Subcutaneous abdominal adipose tissue (tissue), 5 donors: ENCODE results near the gene CYREN.

Source experiments
- H3K27ac ChIP-seq: one replicate; pipeline ENCODE4 v1.7.0; 2013; ENCODE audit warnings: low read depth, mild to moderate bottlenecking, inconsistent platforms, low read length, moderate library complexity
- H3K27me3 ChIP-seq, 5 donors: one replicate each; pipeline ENCODE4 v1.7.0; 2013; ENCODE audit warnings: low read length in 5 of 5, inconsistent platforms in 1 of 5; ENCODE audit not compliant: control insufficient read depth in 5 of 5, insufficient read depth in 4 of 5
- H3K36me3 ChIP-seq, 5 donors: one replicate each; pipeline ENCODE4 v1.7.0; 2013; ENCODE audit warnings: low read length in 5 of 5; ENCODE audit not compliant: control insufficient read depth in 5 of 5, insufficient read depth in 5 of 5
- H3K4me1 ChIP-seq, 5 donors: one replicate each; pipeline ENCODE4 v1.7.0; 2013; ENCODE audit warnings: low read length in 5 of 5, mild to moderate bottlenecking in 3 of 5, moderate library complexity in 1 of 5; ENCODE audit not compliant: control insufficient read depth in 5 of 5, insufficient read depth in 5 of 5
- H3K4me3 ChIP-seq, 5 donors: one replicate each; pipeline ENCODE4 v1.7.0; 2013; ENCODE audit warnings: low read length in 5 of 5, low read depth in 1 of 5
- H3K9ac ChIP-seq, 5 donors: one replicate each; pipeline ENCODE4 v1.7.0; 2013; ENCODE audit warnings: low read length in 5 of 5, mild to moderate bottlenecking in 4 of 5, moderate library complexity in 3 of 5
- H3K9me3 ChIP-seq, 5 donors: one replicate each; pipeline ENCODE4 v1.7.0; 2013; ENCODE audit warnings: low read length in 5 of 5; ENCODE audit not compliant: control insufficient read depth in 5 of 5
- donor health status: healthy.
- donor health status: healthy.
- donor health status: healthy.
- donor health status: healthy.
- donor health status: healthy.

Gene CYREN

DNA sequence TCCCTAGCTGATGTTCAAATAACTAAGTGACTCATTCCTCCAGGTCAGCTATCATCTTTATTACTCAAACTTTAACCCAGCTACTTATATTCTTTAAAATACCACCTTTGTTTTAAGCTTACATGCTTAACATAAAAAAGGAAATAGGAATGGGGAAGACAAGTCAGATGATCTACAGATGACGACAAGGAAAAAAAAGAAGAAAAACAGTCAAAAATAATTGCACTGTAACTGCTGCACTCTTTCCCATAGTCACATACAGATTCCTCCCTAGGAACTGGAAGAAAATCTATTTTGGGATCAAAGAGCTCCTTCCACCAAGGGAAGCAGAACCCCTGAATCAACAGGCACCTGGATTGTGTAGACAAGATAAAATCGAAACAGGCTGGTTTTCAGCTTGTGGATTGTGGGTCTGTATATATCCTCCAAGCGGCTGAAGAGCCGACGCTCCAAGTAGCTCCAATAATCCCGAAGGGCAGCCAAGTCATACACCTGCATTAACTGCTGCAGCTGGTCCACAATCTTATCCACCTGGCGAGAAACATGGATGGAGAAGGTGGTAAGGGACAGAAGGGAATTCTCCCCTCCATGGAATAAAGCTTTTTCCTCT is 38.8 kb upstream of the CYREN start:
- no peaks in the 10 kb centered on the region for H3K27me3 ChIP-seq
- peak overlapping the region; percentile 20 for H3K27ac ChIP-seq

DNA sequence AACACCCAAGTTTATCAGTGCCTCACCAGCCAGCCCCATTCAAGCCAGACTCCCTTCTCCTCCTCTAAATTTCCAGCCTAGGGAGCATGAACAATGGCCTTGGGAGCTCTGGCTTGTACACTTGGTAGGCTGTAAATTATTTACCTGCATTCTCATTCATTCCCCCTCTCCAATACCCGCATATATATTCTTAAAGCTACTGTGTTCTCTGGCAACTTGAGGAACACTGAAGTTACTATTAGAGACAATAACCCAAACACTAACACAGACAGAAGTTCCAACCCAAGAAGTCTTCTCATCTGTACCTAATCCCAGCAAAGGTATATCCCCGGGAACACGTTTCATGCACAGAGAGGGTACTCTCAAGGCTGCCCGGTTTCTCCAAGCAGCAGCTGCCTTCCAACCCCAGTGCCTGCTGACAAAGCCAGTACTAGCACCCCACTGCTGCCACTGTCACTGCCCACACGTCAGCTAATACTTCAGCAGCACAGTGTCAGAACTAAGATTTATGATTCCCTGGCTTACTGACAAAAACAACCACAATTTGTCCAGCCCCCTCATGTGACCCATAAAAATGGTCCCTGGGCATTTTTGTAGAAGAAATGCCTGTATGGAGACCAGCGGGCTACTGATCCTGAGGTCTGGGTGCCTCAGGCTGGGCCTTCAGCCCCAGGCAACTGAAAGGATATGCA is 37.7 kb upstream of the CYREN start:
- peaks cover 2 to 50% (median 26%) of the 10 kb centered on the region in 5 donors for H3K4me1 ChIP-seq
- no peaks in the 10 kb centered on the region for H3K27me3 ChIP-seq
- no peak overlapping the region for H3K9ac ChIP-seq
- H3K4me3 ChIP-seq = peak overlapping the region in 2 of 5 donors; percentile 0 to 17
- peak overlapping the region; percentile 20 for H3K27ac ChIP-seq
- peaks cover 7 to 40% (median 24%) of the 10 kb centered on the region in 5 donors for H3K36me3 ChIP-seq
- no peaks in the 10 kb centered on the region for H3K9me3 ChIP-seq

More for the DNA sequence above, 38.8 kb upstream of the CYREN start:
- H3K4me3 ChIP-seq = peak overlapping the region in 2 of 5 donors; percentile 34 to 97
- peak overlapping the region in 1 of 5 donors; percentile 3 for H3K9ac ChIP-seq
- peaks cover 4 to 30% (median 14%) of the 10 kb centered on the region in 5 donors for H3K36me3 ChIP-seq
- no peaks in the 10 kb centered on the region for H3K9me3 ChIP-seq
- peaks cover 2 to 43% (median 25%) of the 10 kb centered on the region in 5 donors for H3K4me1 ChIP-seq

DNA sequence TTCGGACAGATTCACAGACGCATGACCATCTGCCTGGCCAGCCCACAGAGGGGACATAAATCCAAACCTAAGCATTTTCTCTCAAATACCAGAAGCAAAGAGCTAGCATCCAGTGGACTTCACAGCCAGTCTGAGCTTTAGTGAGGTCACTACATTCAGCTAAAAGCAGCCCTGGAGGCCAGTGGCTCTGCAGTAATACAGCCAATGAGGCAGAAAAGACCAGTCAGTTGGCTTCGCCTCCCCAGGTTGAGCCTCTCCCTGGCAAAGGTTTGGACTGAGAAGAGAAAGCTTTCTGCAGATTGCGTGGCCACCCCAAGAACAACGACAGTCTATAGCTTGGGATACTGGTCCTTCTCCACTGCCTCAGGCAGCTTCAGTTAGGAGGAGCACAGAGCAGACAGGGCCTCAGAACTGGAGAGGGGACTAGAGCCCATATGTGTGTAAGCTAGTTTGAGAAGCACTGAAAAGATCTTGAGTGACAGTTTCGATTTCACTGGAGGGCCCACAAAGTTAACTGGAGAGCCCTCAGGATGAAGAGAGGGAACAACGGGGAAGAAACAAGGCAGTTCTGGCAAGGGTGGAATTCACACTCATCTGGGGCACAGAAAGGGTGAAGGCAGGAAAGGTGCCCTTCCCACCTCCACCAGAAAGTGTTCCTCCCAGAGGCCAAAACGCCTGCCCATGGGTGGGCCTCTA is 37.0 kb upstream of the CYREN start:
- Histone ChIP-seq H3K36me3 (peaks cover 9 to 47% (median 31%) of the 10 kb centered on the region in 5 donors), H3K27me3 (no peaks in the 10 kb centered on the region), H3K9ac (no peak overlapping the region), H3K4me3 (no peak overlapping the region), H3K4me1 (peaks cover 2 to 50% (median 26%) of the 10 kb centered on the region in 5 donors), H3K27ac (no peak overlapping the region), H3K9me3 (no peaks in the 10 kb centered on the region)

DNA sequence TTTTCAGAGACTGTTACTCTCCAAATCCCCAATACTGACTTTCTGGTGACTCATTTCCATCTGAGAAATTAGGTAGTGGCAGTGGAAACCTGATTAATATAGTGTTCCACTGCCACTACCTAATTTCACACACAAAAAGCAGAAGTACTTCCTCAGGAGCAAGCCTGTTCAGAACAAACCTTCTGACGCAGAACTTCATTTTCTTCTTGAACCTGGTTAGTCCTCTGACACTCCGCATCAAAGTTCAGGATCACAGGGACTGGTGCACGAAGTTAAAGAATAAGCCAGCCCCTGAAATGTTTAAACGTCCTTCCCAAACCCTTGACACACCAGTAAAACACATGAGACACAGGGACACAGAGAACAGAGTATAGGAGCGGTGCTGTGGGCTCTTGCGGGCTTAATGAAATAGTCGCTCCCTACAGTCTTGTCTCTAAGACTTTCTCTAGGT is 36.5 kb upstream of the CYREN start:
- Histone ChIP-seq H3K27ac (no peak overlapping the region), H3K4me3 (no peak overlapping the region), H3K36me3 (peaks cover 13 to 53% (median 33%) of the 10 kb centered on the region in 5 donors), H3K9ac (no peak overlapping the region), H3K9me3 (no peaks in the 10 kb centered on the region), H3K4me1 (peaks cover 2 to 48% (median 26%) of the 10 kb centered on the region in 5 donors), H3K27me3 (no peaks in the 10 kb centered on the region)

DNA sequence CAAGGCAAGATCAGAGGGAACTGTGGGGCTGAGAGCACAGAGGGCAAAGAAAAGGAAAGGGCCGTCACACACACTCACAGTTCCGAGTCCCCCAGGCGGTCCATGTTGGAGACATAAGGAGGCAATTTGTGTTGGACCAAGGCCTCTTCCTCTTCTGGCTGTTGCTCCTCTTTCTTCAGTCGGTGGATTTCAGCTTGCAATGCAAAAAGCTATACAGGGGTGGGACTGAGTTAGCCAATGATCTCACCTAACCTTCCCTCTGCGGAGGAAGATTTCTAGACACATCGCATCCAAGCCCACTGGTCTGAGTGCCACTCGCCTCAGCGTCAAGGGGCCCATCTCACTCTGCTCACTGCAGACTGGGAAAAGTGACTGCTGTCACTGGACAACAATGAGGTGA is 35.3 kb upstream of the CYREN start:
- H3K36me3 ChIP-seq = peaks cover 21 to 64% (median 43%) of the 10 kb centered on the region in 5 donors
- H3K4me3 ChIP-seq = no peak overlapping the region
- H3K27me3 ChIP-seq = no peaks in the 10 kb centered on the region
- H3K4me1 ChIP-seq = peaks cover 2 to 43% (median 25%) of the 10 kb centered on the region in 5 donors
- H3K27ac ChIP-seq = no peak overlapping the region
- H3K9me3 ChIP-seq = no peaks in the 10 kb centered on the region
- H3K9ac ChIP-seq = no peak overlapping the region

DNA sequence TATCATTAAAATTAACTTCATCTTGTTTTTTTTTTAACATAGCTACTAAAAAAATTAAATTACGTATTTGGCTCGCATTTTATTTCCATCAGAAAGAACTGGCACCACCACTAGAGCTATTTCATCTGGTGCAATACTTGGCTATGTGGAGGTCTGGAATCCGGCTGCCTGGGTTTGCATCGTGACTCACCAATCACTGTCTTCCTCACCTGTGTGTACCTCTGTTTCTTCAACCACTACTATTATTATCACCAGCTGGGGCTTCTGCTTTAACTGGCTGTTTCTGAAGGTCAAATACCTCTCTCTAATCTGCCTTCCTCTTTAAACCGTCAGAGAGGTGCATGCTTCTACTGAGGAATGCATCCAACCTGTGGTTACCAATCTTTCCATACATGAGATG is 34.4 kb upstream of the CYREN start:
- Histone ChIP-seq H3K27ac (no peak overlapping the region), H3K4me3 (no peak overlapping the region), H3K4me1 (peaks cover 0 to 34% (median 17%) of the 10 kb centered on the region in 5 donors), H3K36me3 (peaks cover 25 to 74% (median 51%) of the 10 kb centered on the region in 5 donors), H3K27me3 (no peaks in the 10 kb centered on the region), H3K9ac (no peak overlapping the region), H3K9me3 (no peaks in the 10 kb centered on the region)

DNA sequence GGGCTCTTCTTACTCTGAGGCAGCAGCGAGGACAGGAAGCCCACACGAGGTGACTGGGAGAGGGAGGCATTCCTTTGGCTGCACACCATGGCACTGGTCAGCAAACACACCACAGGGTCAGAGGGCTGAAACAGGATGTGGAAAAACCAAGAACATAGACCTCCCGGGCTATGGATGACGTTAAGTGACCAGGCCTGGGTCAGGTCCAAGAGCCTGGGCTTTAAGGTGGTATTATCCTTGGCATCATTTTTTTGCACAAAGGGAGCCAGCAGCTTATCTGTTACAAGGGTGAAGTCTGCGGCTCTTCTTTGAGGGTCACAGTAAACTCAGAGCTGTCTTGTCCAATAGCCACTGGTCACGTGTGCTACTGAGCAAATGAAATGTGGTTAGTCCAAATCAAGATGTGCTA is 33.8 kb upstream of the CYREN start:
- Histone ChIP-seq H3K4me1 (peaks cover 0 to 29% (median 16%) of the 10 kb centered on the region in 5 donors), H3K4me3 (no peak overlapping the region), H3K9ac (no peak overlapping the region), H3K36me3 (peaks cover 28 to 80% (median 57%) of the 10 kb centered on the region in 5 donors), H3K27ac (no peak overlapping the region), H3K27me3 (no peaks in the 10 kb centered on the region), H3K9me3 (no peaks in the 10 kb centered on the region)

DNA sequence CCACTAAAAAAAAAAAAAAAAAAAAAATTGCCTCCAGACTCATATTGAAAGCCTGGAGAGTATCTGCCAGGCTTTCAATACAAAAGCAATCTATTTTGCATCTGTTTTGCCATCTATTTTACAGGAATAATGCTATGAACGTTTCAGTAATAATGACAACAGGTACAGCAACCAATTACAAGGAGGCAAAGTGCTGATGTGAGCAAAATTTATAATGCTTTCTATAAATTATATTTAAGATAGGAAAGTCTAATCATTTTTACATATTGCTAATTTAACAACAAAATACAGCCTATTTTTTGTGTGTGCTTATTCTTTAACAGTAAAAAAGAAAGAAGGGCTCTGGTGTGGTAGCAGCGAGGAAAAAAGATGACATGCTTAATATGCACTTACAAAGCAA is 30.8 kb upstream of the CYREN start:
- peaks cover 0 to 9% (median 0%) of the 10 kb centered on the region in 5 donors for H3K4me1 ChIP-seq
- H3K27me3 ChIP-seq = no peaks in the 10 kb centered on the region
- H3K4me3 ChIP-seq = no peak overlapping the region
- no peaks in the 10 kb centered on the region for H3K9me3 ChIP-seq
- peaks cover 28 to 97% (median 77%) of the 10 kb centered on the region in 5 donors for H3K36me3 ChIP-seq
- no peak overlapping the region for H3K9ac ChIP-seq
- no peak overlapping the region for H3K27ac ChIP-seq

DNA sequence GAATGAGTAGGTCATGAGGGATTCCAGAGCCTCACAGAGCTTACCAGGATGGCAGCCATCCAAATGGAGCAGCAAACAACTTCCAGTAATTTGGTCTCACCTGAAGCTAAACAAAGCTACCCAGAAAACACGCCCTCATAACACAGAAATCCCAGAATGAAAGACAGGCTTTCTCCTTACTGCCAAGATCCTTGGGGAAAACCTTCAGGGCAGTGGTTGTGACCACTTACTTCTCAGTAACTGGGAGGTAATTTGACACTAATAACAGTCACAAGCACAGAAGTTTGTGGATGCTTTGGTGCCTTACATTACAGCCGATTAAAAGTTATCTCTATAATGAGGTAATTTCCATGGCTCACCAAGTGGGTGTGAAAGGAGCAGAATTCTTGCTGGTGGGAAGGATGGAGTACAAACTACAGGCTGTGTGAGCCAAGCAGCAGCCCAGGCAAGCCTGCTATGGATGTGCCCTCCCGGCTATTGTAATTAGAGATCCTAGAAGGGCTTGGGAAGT is 30.4 kb upstream of the CYREN start:
- Histone ChIP-seq H3K9ac (no peak overlapping the region), H3K27ac (no peak overlapping the region), H3K27me3 (no peaks in the 10 kb centered on the region), H3K4me3 (no peak overlapping the region), H3K4me1 (peaks cover 0 to 9% (median 0%) of the 10 kb centered on the region in 5 donors), H3K36me3 (peaks cover 28 to 99% (median 80%) of the 10 kb centered on the region in 5 donors), H3K9me3 (no peaks in the 10 kb centered on the region)
